Ectodermal cell (in vitro differentiated cells): ENCODE measurements around the gene MEIS1. TPM values are rescaled to one million over a fixed set of nuclear protein-coding genes. Genes with fewer than 3 reads are reported as not detected.
"Not testable (repeated sequence)": the region's sequence is repeated elsewhere in the genome, so short reads cannot be mapped to it uniquely, and the experiment has no call there.

ENCODE experiments used
- H3K27ac ChIP-seq: 2 replicates; pipeline ENCODE4 v1.7.0; 2013; ENCODE audit warnings: mild to moderate bottlenecking, low read depth, low read length; ENCODE audit not compliant: insufficient read depth, poor library complexity, severe bottlenecking
- H3K27me3 ChIP-seq: 2 replicates; pipeline ENCODE4 v1.7.0; 2013; ENCODE audit warnings: mild to moderate bottlenecking, low read length; ENCODE audit not compliant: insufficient read depth, control insufficient read depth, poor library complexity, severe bottlenecking
- H3K36me3 ChIP-seq: one replicate; pipeline ENCODE4 v1.7.0; 2013; ENCODE audit warnings: low read length; ENCODE audit not compliant: control insufficient read depth, insufficient read depth
- H3K4me1 ChIP-seq: one replicate; pipeline ENCODE4 v1.7.0; 2013; ENCODE audit warnings: low read length; ENCODE audit not compliant: control insufficient read depth, insufficient read depth
- H3K4me3 ChIP-seq: 2 replicates; pipeline ENCODE4 v1.7.0; 2013; ENCODE audit warnings: low read depth, low read length, control low read depth; ENCODE audit not compliant: insufficient read depth
- H3K9me3 ChIP-seq: 2 replicates; pipeline ENCODE4 v1.7.0; 2013; ENCODE audit warnings: mild to moderate bottlenecking, low read length, moderate library complexity; ENCODE audit not compliant: control insufficient read depth
- WGBS, 2 experiments: methylation state at CpG; one replicate each; pipeline ENCODE4 v1.1.7; 2013; ENCODE audit warnings: missing lambda C conversion rate in 2 of 2; 5-methylcytosine and 5-hydroxymethylcytosine counted together
- polyA plus RNA-seq, 4 experiments: library from polyadenylated mRNA; stranded (reverse); fragments of 50-300 nt; gene quantifications; one replicate each; pipeline ENCODE4 v1.2.3, GENCODE V29; 2013

MEIS1 gene
- polyA plus RNA-seq (2013, experiment 1 of 4) = 21.8 TPM
- polyA plus RNA-seq (2013, experiment 2 of 4) = 16.3 TPM
- 25.2 TPM for polyA plus RNA-seq (2013, experiment 3 of 4)
- 23.8 TPM for polyA plus RNA-seq (2013, experiment 4 of 4)

DNA sequence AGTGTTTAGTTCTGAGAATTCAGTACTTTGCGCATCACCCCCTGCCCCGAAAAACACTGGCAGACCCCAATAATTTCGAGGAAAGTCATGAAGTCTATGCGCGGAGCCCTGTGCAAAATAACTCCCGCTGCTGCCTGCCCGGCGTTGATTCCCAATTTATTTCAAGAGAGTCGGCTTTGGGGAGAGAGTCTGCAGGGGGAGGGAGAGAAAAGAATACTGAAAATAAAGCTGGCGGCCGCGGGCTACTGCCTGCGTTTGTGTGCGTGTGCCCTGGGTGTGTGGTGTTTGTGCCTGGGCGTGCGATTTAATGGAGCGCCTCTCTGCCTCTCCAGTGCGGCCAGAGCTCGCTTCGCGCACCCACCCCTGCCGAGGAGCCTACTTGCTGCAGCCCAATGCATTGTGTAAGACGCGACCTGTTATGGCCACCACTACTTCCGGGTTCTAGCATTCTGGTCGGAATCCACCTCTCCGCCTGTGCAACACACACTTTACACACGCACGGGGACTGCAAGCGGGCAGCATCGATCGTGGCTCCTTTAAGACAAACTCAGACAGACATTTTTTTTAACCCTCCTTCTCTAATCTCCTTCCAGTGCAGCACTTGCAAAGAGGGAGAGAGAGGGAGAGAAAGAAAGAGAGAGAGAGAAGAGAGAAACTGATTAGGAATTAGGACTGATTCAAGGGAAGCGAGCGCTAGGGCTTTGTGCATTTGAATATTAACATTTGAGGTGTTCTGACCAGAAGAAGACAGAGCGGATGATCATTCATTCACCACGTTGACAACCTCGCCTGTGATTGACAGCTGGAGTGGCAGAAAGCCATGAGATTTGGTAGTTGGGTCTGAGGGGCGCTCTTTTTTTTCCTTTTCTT lies at the start of gene MEIS1:
TSS of gene MEIS1 (plus strand) at position 447 of the 870 bp plus-strand sequence. CDS start 732 bp downstream, outside the sequence.
- Histone ChIP-seq H3K27me3 (peaks cover 75% of the 10 kb centered on the region), H3K4me3 (peak within 1 kb of the TSS; percentile 55), H3K4me1 (peaks cover 39% of the 10 kb centered on the region), H3K27ac (peak within 1 kb of the TSS; percentile 44), H3K9me3 (no peaks in the 10 kb centered on the region), H3K36me3 (no peaks in the 10 kb centered on the region)
- 0 to 1% methylated on average over 37 to 38 of the region's 38 CpGs for WGBS, 2 experiments

DNA sequence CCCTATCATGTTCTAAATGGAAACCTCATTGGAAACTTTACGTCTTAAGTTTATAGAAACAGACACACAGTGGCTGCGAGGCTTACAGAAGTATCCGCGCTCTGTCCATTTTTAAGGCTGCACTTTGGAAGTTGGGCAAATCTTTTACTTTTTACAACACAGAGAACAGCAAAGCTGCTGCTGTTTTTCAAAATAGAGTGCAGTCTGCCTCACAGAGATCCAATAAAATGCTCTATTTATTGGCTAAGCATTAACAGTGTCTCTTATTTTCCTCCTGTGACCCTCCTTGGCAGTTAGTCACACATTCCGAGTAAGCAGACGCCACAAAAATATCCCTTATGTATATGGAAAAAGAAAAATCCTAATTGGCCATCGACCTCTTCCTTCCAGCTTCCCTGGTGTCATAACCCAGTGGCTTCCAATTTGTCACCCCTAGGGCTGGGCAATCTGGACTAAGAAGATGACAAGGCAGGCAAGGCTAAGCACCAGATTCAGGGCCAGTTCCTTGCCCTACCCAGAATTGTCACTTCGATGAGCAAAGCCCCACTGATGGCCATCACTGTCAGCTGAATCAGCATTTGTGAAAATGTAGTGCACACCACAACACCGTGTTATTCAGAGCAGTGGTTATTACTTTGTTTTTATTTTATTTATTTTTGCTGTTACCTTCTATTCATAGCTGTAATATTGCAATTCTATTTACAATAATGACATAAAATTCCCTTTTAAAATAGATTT lies 47.7 kb upstream of the MEIS1 start:
- Histone ChIP-seq H3K4me3 (no peak overlapping the region), H3K36me3 (no peaks in the 10 kb centered on the region), H3K9me3 (no peaks in the 10 kb centered on the region), H3K27ac (no peak overlapping the region), H3K4me1 (no peaks in the 10 kb centered on the region), H3K27me3 (no peaks in the 10 kb centered on the region)
- WGBS, 2 experiments = 90 to 91% methylated on average over 7 to 9 of the region's 9 CpGs

DNA sequence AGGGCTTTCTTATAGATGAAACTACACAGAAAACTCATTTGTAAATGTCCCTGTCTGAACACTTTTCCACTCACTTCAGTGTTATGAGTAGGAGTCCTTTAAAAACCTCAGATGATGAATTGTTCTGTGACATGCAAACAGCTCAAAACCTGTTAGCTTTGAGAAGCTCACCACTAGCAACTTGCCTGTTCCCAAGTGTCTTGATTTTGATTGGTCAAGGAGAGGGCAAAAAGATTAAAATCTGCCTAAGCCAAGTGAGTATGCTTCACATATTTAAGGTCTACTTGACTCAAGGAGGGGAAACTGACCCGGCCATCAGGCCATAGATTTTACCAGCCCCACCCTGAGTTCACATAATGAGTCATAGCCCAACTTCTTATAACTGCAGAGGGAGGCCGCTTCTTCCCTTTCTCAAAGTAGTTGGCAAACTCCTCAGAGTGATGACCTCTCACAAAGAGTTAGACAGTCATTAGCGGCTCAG lies 45.2 kb upstream of the MEIS1 start:
- no peaks in the 10 kb centered on the region for H3K36me3 ChIP-seq
- no peak overlapping the region for H3K4me3 ChIP-seq
- no peaks in the 10 kb centered on the region for H3K27me3 ChIP-seq
- no peak overlapping the region for H3K27ac ChIP-seq
- H3K4me1 ChIP-seq = no peaks in the 10 kb centered on the region
- H3K9me3 ChIP-seq = no peaks in the 10 kb centered on the region
- WGBS, 2 experiments = 82 to 88% methylated on average over 3 of the region's 3 CpGs

DNA sequence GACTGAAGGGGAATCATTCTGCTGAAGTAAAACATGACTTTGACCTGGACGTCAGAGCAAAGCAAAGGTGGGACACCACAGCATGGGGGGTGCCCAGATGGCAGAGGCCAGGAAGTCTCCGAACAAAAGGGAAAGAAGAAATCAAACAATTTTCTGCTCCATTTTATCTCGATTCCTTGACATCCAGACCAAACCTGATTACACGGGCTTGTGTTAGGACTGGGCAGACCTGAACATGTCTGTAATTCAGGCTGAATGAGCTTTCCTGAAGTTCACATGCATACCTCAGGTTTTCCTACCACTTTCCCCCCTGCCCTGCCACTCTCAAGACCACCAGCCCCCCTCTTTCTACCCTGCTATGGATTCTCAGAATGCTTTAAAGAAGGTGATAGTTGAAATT lies 44.8 kb upstream of the MEIS1 start:
- Histone ChIP-seq H3K27me3 (no peaks in the 10 kb centered on the region), H3K9me3 (no peaks in the 10 kb centered on the region), H3K4me1 (no peaks in the 10 kb centered on the region), H3K27ac (no peak overlapping the region), H3K36me3 (no peaks in the 10 kb centered on the region), H3K4me3 (no peak overlapping the region)
- 90 to 92% methylated on average over 4 of the region's 4 CpGs for WGBS, 2 experiments

DNA sequence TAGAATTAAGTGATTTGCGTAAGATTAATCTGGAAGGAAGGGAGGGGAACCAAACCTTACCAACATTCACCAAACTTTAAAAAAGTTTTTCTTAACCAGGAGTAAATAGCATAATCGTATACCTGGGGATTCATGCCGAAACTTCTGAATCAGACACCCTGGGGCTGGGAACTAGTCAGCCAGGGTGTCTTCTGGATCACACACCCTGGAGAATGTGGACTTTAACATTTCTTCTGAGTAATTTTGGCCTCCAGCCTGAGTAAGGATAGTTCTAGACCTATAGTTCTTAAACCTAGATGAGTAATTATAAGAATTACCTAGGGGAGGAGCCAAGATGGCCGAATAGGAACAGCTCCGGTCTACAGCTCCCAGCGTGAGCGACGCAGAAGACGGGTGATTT lies 44.1 kb upstream of the MEIS1 start:
- 91 to 93% methylated on average over 8 to 9 of the region's 9 CpGs for whole genome bisulfite sequencing, 2 experiments
- Histone ChIP-seq H3K4me1 (no peaks in the 10 kb centered on the region), H3K27ac (no peak overlapping the region), H3K9me3 (no peaks in the 10 kb centered on the region), H3K36me3 (no peaks in the 10 kb centered on the region), H3K27me3 (no peaks in the 10 kb centered on the region), H3K4me3 (no peak overlapping the region)

DNA sequence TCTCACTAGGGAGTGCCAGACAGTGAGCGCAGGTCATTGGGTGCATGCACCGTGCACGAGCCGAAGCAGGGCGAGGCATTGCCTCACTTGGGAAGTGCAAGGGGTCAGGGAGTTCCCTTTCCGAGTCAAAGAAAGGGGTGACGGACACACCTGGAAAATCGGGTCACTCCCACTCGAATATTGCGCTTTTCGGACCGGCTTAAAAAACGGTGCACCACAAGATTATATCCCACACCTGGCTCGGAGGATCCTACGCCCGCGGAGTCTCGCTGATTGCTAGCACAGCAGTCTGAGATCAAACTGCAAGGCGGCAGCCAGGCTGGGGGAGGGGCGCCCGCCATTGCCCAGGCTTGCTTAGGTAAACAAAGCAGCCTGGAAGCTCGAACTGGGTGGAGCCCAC lies 43.7 kb upstream of the MEIS1 start:
- not testable (repeated sequence) for H3K4me1 ChIP-seq, H3K27me3 ChIP-seq, H3K9me3 ChIP-seq, H3K27ac ChIP-seq, H3K36me3 ChIP-seq, H3K4me3 ChIP-seq
- 76 to 79% methylated on average over 13 to 17 of the region's 22 CpGs for WGBS, 2 experiments

DNA sequence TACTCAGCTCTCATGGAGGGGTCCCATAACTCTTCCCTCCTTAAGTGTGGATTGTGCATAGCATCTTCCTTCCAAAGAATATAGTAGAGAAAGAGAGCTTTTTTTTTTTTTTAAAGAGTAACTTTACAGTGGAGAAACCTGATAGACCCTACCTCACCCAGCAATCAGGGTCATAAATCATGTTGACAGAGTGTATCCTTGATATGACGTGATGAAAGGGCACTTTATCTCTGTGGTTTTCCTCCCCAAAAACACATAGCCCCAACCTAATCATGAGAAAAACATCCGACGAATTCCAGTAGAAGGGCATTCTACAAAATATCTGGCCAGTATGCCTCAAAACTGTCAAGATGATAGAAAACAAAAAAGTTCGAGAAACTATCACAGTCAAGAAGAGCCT lies 29.5 kb upstream of the MEIS1 start:
- Histone ChIP-seq H3K9me3 (peaks cover 2% of the 10 kb centered on the region), H3K4me1 (no peaks in the 10 kb centered on the region), H3K27me3 (no peaks in the 10 kb centered on the region), H3K27ac (no peak overlapping the region), H3K36me3 (no peaks in the 10 kb centered on the region), H3K4me3 (no peak overlapping the region)
- 90 to 92% methylated on average over 4 of the region's 4 CpGs for WGBS, 2 experiments

DNA sequence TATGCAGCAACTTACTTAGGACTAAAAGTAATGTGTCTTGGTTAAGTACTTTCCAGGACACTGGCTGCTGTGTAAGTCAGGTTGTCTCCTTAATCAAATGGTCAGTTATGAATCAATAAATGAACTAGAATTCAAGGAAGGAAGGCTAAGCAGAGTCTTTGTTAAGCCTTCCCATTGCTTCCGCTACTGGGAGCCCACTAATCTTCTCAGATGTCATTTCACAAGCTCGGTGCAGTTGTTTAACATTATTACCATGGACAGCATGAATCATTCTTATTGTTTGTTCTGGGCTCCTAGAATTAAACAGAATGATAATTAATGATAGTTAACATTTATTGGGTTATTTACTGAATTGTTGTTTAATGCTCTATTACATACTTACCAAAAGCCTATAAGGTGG lies 26.0 kb upstream of the MEIS1 start:
- no peaks in the 10 kb centered on the region for H3K27me3 ChIP-seq
- no peaks in the 10 kb centered on the region for H3K36me3 ChIP-seq
- 98 to 100% methylated on average over 2 of the region's 2 CpGs for WGBS, 2 experiments
- H3K9me3 ChIP-seq = no peaks in the 10 kb centered on the region
- H3K27ac ChIP-seq = no peak overlapping the region
- H3K4me1 ChIP-seq = no peaks in the 10 kb centered on the region
- H3K4me3 ChIP-seq = no peak overlapping the region

DNA sequence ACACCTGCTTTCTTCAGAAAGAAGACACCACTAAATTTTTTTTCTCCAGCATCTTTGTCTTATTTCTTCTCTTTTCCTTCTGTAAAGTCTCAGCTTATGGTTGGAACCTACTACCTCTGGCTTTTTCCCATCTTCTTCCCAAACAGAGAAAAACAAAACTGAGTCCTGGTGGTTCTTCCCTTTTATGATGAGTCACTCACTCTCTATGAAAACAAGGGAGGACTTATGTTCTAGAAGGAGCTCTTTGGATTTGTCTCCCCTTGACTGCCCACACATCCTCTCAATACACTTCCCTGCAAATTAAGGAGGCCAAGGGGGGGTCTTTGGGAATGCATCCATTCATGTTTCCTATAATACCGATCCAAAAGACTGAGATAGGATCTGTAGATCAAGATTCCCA lies 22.1 kb upstream of the MEIS1 start:
- 92 to 100% methylated on average over 1 of the region's 1 CpG for WGBS, 2 experiments
- Histone ChIP-seq H3K9me3 (no peaks in the 10 kb centered on the region), H3K36me3 (no peaks in the 10 kb centered on the region)

DNA sequence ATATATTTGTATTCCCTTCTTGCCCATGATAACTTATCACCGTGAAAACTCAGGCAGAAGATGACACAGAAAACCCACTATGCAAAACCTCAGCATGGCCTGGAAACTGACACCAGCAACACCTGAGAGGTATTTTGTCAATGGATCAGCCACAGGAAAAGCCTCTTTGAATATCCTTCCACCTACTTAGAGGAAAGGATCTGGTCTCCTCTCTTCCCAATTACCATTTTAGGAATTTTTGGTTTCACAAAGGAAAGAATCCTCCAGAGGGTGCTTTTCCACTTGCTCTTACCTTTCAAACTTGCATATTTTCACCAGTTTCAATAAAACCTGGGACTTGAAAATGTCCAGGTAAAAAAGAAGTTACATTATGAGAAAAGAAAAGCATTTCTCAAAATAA lies 20.0 kb upstream of the MEIS1 start:
- Histone ChIP-seq H3K27me3 (no peaks in the 10 kb centered on the region), H3K36me3 (no peaks in the 10 kb centered on the region), H3K4me3 (no peak overlapping the region), H3K27ac (no peak overlapping the region), H3K4me1 (no peaks in the 10 kb centered on the region), H3K9me3 (no peaks in the 10 kb centered on the region)
- WGBS, 2 experiments = 40 to 43% methylated on average over 1 of the region's 1 CpG

More for the DNA sequence above, 22.1 kb upstream of the MEIS1 start:
- Histone ChIP-seq H3K4me3 (no peak overlapping the region), H3K27me3 (no peaks in the 10 kb centered on the region), H3K4me1 (no peaks in the 10 kb centered on the region), H3K27ac (no peak overlapping the region)
